Calu3 (cell line): ENCODE results near the gene LBH. TPM values are rescaled to one million over a fixed set of nuclear protein-coding genes. Genes with fewer than 3 reads are reported as not detected.

Experiments
- BruUV-seq: library from RNA; stranded (reverse); fragments of 400-500 nt; replicated peaks from 2 replicates; lab custom pipeline; 2021; lab: Mats Ljungman, UMichigan
- CTCF ChIA-PET: fragments of 300-600 bp; sonication (Branson Sonifier 250); formaldehyde crosslinking; loops from one replicate; lab custom pipeline; 2022; ENCODE audit warnings: antibody characterized with exemption; lab: Charles Lee
- DNase-seq: peaks from one replicate; pipeline ENCODE4 v3.0.0; 2022
- H3K27ac Mint-ChIP-seq: one replicate; pipeline ENCODE4 v1.8.0; 2022; ENCODE audit warnings: mixed read lengths; ENCODE audit not compliant: unreplicated experiment
- H3K27me3 Mint-ChIP-seq: one replicate; pipeline ENCODE4 v1.8.0; 2022; ENCODE audit warnings: mixed read lengths; ENCODE audit not compliant: unreplicated experiment
- H3K36me3 Mint-ChIP-seq: one replicate; pipeline ENCODE4 v1.8.0; 2022; ENCODE audit warnings: mild to moderate bottlenecking, moderate library complexity, mixed read lengths; ENCODE audit not compliant: insufficient read depth, unreplicated experiment
- H3K4me1 Mint-ChIP-seq: one replicate; pipeline ENCODE4 v1.8.0; 2022; ENCODE audit warnings: mild to moderate bottlenecking, low read depth, mixed read lengths; ENCODE audit not compliant: unreplicated experiment
- H3K4me3 Mint-ChIP-seq: one replicate; pipeline ENCODE4 v1.8.0; 2022; ENCODE audit warnings: mild to moderate bottlenecking, low read depth, moderate library complexity, mixed read lengths; ENCODE audit not compliant: unreplicated experiment
- H3K9me3 Mint-ChIP-seq: one replicate; pipeline ENCODE4 v1.8.0; 2022; ENCODE audit warnings: low read depth, mixed read lengths; ENCODE audit not compliant: unreplicated experiment
- intact Hi-C: fragments of 100-400 bp; cut with micrococcal nuclease; formaldehyde crosslinking; loops from one replicate; pipeline ENCODE4 v1.10.0; 2022; ENCODE audit not compliant: unreplicated experiment
- total RNA-seq: library from RNA; stranded (reverse); gene quantifications from 2 replicates; pipeline ENCODE4 v1.2.3, GENCODE V29; 2022
- TF ChIP-seq, protein P1 (sequence below): fragments of 200-600 bp; IDR thresholded peaks from one replicate; pipeline ENCODE4 v1.8.0; 2022; ENCODE audit warnings: antibody characterized with exemption; ENCODE audit not compliant: unreplicated experiment

Gene LBH
- total RNA-seq, 1 experiment from 2014 or later: 3.3 TPM

DNA sequence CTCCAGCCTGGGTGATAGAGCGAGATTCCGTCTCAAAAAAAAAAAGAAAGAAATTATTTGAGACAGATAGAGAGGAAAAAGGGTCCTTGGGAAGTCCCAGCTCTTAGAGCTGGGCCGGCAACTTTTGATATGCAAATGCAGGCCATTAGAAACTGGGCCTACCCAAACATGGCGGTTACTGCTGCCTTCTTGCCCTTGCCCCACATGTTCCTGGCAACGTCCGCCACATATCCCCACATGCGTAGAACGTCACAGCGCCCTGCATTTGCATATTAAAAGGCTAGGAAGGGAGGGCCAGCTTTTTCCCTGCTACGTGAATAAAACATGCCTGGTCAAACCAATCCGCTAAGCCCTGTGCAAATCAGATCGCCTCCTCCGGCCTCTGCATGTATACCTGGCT lies 40.7 kb upstream of the LBH start:
- Mint-ChIP-seq H3K9me3 (no peaks in the 10 kb centered on the region), H3K4me3 (no peak overlapping the region), H3K27me3 (peaks cover 76% of the 10 kb centered on the region), H3K4me1 (no peaks in the 10 kb centered on the region), H3K36me3 (no peaks in the 10 kb centered on the region), H3K27ac (no peak overlapping the region)
- TF ChIP-seq, protein P1, sequence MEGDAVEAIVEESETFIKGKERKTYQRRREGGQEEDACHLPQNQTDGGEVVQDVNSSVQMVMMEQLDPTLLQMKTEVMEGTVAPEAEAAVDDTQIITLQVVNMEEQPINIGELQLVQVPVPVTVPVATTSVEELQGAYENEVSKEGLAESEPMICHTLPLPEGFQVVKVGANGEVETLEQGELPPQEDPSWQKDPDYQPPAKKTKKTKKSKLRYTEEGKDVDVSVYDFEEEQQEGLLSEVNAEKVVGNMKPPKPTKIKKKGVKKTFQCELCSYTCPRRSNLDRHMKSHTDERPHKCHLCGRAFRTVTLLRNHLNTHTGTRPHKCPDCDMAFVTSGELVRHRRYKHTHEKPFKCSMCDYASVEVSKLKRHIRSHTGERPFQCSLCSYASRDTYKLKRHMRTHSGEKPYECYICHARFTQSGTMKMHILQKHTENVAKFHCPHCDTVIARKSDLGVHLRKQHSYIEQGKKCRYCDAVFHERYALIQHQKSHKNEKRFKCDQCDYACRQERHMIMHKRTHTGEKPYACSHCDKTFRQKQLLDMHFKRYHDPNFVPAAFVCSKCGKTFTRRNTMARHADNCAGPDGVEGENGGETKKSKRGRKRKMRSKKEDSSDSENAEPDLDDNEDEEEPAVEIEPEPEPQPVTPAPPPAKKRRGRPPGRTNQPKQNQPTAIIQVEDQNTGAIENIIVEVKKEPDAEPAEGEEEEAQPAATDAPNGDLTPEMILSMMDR: no peak
- CTCF ChIA-PET: no interaction called here
- no peak for DNase-seq
- BruUV-seq: no TSS peak
- intact Hi-C loops: no loop called here

DNA sequence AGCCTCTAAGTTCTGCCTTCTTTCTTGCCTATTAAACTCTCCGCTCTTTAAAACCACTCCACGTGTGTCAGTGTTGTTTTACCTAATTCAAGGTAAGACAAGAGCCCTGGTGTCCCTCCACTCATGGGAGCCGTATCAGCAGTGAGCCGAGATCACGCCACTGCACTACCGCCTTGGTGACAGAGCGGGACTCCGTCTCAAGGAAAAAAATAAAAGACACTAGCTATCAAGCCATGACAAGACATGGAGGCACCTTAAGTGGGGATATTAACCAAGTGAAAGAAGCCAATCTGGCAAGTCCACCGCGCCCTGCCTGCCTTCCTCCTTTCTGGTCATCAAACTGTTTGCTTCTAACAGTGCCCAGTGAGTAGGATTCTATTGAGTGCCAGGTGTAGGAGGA lies 40.2 kb upstream of the LBH start:
- no peaks in the 10 kb centered on the region for H3K9me3 Mint-ChIP-seq
- H3K4me1 Mint-ChIP-seq: no peaks in the 10 kb centered on the region
- no peak overlapping the region for H3K27ac Mint-ChIP-seq
- DNase-seq: no peak
- H3K27me3 Mint-ChIP-seq: peaks cover 76% of the 10 kb centered on the region
- no TSS peak for BruUV-seq
- intact Hi-C loops: no loop called here
- no peak overlapping the region for H3K4me3 Mint-ChIP-seq
- CTCF ChIA-PET: no interaction called here
- TF ChIP-seq, protein P1: no peak
- no peaks in the 10 kb centered on the region for H3K36me3 Mint-ChIP-seq

DNA sequence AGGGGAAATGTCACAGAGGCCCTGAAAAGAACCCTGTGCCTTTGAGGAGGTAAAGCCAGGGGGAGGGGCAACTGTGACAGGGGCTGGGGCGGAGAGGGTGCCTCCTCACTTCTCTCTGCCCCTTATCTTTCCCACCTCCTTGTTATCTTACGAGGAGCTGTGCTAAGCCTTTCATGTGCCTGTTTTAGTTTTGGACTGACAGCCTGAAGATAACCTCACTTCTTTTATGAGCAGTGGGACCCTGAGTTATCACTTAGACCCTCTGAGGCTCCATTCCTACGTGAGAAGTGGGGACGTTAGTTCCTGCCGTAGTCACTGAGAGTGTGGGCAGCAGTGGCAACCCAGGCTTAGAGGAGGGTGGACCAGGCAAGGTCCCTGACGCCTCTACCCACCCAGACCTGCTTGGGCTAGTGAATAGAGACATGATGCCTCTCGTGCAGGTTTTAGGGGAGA lies 39.5 kb upstream of the LBH start:
- H3K36me3 Mint-ChIP-seq: no peaks in the 10 kb centered on the region
- no peak for DNase-seq
- TF ChIP-seq, protein P1: no peak
- intact Hi-C loops: no loop called here
- no TSS peak for BruUV-seq
- no peaks in the 10 kb centered on the region for H3K9me3 Mint-ChIP-seq
- CTCF ChIA-PET: no interaction called here
- H3K27me3 Mint-ChIP-seq: peaks cover 75% of the 10 kb centered on the region
- no peak overlapping the region for H3K27ac Mint-ChIP-seq
- H3K4me3 Mint-ChIP-seq: no peak overlapping the region
- H3K4me1 Mint-ChIP-seq: no peaks in the 10 kb centered on the region

DNA sequence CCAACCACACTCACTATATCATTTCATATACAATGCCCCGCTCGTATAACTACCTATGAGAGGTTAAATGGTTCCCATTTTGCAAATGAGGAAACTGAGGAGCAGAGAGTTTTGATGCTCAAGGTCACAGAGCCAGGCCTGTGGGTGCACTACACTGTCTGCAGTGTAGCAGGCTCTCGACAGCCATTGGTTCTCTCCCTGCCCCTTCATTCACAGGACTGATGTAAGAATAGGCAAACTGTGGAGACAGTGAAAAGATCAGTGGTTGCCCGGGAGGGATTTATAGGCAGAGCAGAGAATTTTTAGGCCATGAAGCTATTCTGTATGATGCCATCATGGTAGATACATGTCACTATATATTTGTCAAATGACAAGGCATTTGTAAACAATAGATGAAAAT lies 39.0 kb upstream of the LBH start:
- CTCF ChIA-PET: interaction anchor here (0.6 kb wide), 1 partner anchor 13 kb away, joined by 3 read pairs; no protein-coding TSS in a partner anchor
- no peaks in the 10 kb centered on the region for H3K4me1 Mint-ChIP-seq
- no peaks in the 10 kb centered on the region for H3K9me3 Mint-ChIP-seq
- no peak for DNase-seq
- intact Hi-C loops: no loop called here
- no peak overlapping the region for H3K4me3 Mint-ChIP-seq
- peaks cover 71% of the 10 kb centered on the region for H3K27me3 Mint-ChIP-seq
- TF ChIP-seq, protein P1: no peak
- no peak overlapping the region for H3K27ac Mint-ChIP-seq
- BruUV-seq: no TSS peak
- no peaks in the 10 kb centered on the region for H3K36me3 Mint-ChIP-seq
